D721Med (cell line): ENCODE data around the gene SYTL3.
"Not testable (repeated sequence)": the region's sequence is repeated elsewhere in the genome, so short reads cannot be mapped to it uniquely, and the experiment has no call there.

Experiments used
- DNase-seq: peaks from one replicate; pipeline ENCODE4 v3.0.0; 2011; ENCODE audit warnings: low spot score; ENCODE audit not compliant: insufficient read length
- FAIRE-seq: peaks from 2 replicates; lab custom pipeline; 2011; peaks lifted over from hg19 to GRCh38; lab: Jason Lieb, UNC
- TF ChIP-seq, protein P1 (sequence below): IDR thresholded peaks from 2 replicates; pipeline ENCODE4 v1.5.1; 2012; ENCODE audit warnings: mild to moderate bottlenecking, control low read depth; ENCODE audit not compliant: insufficient read depth; ENCODE audit errors: missing control alignments

Gene SYTL3

GRCh38 chr6:158631678-158632537 is 17.9 kb upstream of the SYTL3 start:
- FAIRE-seq (no peak), DNase-seq (no peak)

DNA sequence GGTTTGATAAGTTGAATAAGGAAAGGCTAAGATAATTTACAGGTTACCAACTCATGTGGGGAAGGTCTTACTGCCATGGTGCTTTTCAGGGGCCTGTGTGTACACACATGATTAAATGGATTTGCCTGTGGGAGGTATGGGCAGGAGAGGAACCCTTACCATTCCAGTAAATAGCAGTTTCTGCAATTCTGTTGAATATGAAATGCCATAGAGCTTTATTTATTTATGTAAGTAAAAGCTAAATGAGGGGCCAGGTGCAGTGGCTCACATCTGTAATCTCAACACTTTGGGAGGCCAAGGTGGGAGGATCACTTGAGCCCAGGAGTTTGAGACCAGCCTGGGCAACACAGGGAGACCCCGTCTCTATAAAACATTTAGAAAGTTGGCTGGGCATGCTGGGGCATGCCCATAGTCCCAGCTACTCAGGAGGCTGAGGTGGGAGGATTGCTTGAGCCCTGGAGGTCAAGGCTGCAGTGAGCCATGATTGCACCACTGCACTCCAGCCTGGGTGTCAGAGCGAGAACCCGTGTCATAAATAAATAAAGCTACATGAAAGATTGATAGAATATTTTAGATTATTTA is 17.2 kb upstream of the SYTL3 start:
- DNase-seq, FAIRE-seq: not testable (repeated sequence)

More at GRCh38 chr6:158631678-158632537, 17.9 kb upstream of the SYTL3 start:
- TF ChIP-seq, protein P1, sequence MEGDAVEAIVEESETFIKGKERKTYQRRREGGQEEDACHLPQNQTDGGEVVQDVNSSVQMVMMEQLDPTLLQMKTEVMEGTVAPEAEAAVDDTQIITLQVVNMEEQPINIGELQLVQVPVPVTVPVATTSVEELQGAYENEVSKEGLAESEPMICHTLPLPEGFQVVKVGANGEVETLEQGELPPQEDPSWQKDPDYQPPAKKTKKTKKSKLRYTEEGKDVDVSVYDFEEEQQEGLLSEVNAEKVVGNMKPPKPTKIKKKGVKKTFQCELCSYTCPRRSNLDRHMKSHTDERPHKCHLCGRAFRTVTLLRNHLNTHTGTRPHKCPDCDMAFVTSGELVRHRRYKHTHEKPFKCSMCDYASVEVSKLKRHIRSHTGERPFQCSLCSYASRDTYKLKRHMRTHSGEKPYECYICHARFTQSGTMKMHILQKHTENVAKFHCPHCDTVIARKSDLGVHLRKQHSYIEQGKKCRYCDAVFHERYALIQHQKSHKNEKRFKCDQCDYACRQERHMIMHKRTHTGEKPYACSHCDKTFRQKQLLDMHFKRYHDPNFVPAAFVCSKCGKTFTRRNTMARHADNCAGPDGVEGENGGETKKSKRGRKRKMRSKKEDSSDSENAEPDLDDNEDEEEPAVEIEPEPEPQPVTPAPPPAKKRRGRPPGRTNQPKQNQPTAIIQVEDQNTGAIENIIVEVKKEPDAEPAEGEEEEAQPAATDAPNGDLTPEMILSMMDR, result no peak

GRCh38 chr6:158633127-158633526 is 16.7 kb upstream of the SYTL3 start:
- DNase-seq (no peak), FAIRE-seq (no peak)
- TF ChIP-seq, protein P1, result no peak

DNA sequence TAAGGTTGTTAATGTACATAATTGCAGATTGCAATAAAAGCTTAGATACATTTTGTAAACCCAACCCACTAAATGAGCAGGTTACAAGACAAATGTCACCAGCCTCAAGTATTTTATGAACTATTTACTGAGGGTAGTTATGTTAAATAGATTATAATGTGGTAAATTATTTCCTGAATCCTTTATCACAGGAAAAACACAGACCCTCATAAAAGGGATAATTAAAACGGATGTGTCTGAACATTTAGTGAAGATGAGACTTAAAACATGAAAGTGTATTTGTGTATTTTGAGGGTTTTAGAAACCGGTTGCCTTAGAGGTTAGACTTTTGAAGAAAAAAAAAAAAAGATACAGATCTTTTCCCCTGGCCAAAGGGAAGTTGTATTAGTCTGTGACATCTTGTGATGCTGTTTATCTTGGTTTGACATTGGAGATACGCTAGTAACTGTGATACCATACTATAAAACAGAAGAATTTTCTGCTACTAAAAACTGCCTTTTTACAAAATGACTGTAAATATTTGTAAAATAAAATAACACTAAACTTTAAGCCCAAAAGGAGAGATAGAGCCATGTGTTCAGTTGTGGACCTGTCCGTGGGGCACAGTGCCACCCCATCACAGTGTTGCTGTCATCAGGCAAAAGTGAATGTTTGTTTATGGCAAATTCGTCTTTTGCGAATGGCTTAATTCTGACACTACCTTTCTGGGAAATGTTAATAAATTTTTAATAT is 15.0 kb upstream of the SYTL3 start:
- DNase-seq (no peak), FAIRE-seq (no peak)
- TF ChIP-seq, protein P1, result no peak

- FAIRE-seq (no peak), DNase-seq (no peak)
- TF ChIP-seq, protein P1, result no peak
Observed at GRCh38 chr6:158635427-158636073, 14.3 kb upstream of the SYTL3 start.

DNA sequence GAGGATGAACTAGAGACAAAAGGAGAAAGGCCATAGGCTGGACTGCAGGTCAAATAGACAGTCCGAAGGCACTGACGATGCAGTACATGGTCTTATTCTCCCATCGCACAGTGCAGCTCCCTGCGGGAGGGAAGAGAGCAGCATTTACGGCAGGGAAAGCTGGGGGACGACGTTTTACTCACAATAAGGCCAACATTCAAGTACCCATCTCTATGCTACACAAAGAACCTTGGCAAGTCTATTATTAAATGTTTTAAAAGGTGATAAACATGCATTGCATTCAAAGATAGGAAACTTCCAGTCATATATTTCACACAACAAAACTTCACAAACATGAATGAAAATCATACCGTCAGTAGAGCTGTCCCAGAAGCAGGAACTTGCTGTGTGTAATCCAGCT is 13.1 kb upstream of the SYTL3 start:
- no peak for DNase-seq
- FAIRE-seq, result no peak
- TF ChIP-seq, protein P1, result no peak

DNA sequence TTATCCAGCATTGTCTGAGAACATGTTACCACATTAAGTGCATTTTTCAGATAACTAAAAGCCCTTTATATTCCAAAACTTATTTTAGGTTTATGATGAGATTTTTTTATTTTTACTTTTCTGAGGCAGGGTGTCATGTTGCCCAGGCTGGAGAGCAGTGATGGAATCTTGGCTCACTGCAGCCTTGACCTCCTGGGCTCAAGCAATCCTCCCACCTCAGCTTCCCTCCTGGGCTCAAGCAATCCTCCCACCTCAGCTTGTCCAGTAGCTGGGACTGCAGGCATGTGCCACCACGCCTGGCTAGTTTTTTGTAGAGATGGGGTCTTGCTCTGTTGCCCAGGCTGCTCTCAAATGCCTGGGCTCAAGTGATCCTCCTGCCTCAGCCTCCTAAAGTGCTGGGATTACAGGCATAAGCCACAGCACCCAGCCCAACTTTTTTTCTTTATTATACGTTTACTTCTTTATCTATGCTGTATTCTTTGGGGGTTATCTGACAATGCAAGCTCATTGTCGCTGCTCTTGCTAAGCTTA is 11.5 kb upstream of the SYTL3 start:
- no peak for FAIRE-seq

More for the DNA sequence above, 11.5 kb upstream of the SYTL3 start:
- no peak for DNase-seq
- TF ChIP-seq, protein P1, result no peak
